Measurements from ENCODE around the gene RINL.

DNA sequence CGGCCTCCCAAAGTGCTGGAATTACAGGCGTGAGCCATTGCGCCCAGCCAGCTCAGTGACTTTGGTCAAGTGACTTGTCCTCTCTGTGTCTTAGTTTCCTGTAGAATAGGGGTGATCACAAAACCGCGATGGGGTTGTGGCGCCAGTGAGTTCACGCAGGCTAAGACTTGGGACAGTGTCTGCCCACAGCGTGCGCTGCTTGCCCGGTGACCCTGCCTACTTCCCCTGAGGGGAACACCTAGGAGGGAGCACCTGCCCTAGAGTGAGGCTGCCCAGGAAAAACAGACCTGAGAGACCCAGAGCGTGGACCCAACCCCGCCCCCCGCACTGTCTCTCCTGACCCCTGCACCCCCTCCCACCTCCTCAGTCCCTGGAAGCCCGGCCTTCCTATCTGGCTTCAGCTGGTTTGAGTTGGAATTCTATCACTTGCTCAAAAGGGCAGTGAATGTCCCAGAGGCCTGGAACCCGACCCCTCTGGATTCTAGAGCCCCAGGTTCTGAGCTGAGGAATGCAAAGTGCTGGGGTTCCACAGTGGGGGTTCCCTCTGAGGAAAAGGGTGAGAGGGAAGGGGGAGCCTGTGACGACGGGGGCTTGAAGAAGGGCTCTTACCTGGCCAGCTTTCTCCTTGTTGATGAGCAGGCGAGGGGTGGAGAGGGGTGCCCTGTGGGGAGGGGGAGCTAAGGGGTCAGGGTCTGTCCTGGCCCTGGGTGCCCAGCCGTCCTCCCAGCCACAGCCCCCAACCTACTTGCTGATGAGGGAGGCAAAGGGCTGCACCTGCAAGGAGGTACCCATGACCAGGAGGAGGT lies 2.2 kb upstream of the RINL start:
- TF ChIP-seq, protein P1, sequence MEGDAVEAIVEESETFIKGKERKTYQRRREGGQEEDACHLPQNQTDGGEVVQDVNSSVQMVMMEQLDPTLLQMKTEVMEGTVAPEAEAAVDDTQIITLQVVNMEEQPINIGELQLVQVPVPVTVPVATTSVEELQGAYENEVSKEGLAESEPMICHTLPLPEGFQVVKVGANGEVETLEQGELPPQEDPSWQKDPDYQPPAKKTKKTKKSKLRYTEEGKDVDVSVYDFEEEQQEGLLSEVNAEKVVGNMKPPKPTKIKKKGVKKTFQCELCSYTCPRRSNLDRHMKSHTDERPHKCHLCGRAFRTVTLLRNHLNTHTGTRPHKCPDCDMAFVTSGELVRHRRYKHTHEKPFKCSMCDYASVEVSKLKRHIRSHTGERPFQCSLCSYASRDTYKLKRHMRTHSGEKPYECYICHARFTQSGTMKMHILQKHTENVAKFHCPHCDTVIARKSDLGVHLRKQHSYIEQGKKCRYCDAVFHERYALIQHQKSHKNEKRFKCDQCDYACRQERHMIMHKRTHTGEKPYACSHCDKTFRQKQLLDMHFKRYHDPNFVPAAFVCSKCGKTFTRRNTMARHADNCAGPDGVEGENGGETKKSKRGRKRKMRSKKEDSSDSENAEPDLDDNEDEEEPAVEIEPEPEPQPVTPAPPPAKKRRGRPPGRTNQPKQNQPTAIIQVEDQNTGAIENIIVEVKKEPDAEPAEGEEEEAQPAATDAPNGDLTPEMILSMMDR (IDR thresholded peaks at IDR 0.05): no peak
- no peak for TF ChIP-seq POLR2A (IDR thresholded peaks at IDR 0.05)

All from lower leg skin (tissue), 3 donors.